Inflammatory macrophage treated with lipopolysaccharide for 1 hour (primary cell): ENCODE data around the gene TGFBR1.

ENCODE experiments used
- DNase-seq, 2 donors: peaks; one replicate each; pipeline ENCODE4 v3.0.0-alpha.2; 2020 to 2022

TGFBR1 gene

DNA sequence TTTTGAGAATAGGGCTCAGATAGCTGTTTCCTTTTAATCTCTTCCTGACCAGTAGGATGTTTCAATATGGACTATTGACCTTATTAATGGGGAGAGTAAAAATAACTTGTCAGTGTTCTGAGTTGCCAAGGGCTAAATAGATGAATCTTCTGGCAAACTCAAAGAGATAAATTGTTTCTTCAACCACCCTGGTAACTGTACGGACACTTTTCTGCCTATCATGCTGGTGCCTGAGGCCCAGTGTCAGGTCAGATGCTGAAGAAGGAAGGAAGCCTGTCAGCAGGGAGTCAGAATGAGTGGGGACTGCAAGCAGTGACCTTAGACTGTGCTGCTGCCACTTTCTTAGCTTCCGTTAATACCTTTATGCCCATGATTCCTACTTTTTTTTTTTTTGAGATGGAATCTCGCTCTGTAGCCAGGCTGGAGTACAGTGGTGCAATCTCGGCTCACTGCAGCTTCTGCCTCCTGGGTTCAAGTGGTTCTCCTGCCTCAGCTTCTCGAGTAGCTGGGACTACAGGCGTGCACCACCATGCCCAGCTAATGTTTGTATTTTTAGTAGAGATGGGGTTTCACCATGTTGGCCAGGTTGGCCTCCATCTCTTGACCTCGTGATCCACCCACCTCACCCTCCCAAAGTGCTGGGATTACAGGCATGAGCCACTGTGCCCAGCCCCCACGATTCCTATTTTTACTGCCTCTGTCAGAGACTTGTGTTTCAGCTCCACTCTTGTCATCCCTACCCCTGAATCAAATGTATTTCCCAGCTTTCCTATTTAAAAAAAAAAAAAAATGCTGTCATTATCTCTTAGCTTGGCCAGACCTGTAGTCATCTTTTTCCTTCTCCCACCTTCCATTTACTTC is 33.7 kb downstream of the TGFBR1 start:
- DNase-seq: no peak

DNA sequence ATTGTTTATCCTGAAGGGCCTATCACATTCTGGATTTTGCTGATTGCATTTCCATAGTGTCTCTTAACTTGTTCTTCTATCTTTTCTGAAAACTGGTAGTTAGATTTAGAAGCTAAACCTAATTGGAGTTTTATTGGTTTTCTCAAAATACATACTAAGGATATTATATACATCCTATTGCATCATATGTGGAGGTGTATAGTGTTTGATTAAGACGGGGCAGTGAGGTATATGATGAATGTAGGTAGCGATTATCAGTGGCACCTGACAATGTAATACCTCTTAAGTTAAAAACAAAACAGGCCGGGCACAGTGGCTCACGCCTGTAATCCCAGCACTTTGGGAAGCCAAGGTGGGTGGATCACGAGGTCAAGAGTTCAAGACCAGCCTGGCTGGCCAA is 35.0 kb downstream of the TGFBR1 start:
- DNase-seq: no peak

DNA sequence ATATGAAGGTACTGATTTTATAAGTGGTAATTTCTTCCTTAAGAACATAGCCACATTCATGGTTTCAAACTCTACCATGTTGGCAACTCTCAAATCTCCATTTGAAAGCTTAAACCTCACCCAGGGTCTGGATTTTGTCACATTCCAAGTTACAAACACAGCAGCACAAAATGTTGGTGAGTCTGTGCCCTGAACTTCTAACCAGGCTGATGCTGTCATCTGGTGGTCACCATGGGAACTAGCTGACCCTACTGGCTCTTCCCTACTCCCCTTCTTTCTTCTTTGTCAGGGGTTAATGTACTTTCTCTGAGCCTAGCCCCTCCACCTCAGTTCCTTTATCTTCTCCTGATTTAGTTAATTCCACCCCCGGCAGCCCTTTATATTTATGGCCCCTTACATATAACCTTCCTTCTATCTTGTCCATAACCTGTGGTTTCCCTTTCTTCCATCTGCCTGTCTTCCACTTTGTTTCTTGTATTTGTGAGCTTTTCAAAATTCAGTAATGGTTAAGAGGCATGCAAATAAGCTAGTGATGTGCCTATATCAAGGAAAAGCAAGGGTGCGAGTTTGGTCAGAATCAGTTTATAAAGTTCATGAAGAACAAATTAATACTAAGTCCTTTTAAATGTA is 35.9 kb downstream of the TGFBR1 start:
- DNase-seq: peak; percentile 11 to 39

DNA sequence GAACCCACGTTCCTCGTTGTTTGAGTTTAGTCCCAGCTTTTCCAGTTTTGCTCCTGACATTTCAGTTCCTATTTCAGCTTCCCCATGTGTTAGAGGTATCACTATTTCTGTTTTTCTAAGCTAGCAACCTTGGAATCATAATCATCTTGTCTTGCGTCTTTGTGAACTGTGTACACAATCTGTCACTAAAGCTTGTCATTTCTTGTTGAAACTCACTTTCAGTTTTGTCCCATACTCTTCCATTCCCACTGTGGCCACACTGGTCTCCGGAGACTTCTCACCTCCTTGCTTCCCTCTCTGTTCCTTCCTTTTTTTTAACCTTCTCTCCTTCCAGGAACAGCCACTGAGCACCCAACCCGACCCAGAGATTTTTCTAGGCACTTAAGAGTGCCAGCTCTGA is 36.9 kb downstream of the TGFBR1 start:
- DNase-seq: no peak

DNA sequence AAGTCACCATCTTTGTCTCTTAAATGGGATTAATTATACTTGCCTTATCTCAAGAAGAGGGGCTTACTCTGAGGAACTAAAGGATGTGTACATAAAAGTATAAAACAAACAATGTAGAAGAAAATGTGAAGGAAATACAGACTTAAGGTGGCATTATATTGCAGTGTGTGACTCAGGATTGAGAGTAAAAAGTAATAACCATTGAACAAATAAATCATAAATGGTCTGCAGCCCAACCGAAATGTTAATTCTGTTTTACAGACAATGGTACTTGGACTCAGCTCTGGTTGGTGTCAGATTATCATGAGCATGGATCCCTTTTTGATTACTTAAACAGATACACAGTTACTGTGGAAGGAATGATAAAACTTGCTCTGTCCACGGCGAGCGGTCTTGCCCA is 37.4 kb downstream of the TGFBR1 start:
- no peak for DNase-seq

DNA sequence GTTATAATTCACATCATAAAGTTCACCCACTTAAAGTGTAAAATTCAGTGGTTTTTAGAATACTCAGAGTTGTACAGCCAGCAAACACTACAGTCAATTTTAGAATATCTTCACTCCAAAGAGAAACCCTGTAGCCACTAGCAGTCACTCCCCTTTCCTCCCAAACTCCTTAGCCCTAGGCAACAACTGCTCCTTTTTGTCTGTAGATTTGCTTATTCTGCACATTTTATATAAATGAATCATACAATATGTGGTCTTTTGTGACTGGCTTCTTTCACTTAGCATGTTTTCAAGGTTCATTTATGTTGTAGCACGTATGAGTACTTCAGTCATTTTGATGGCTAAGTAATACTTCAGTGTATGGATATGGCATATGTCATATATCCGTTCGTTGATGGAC is 38.7 kb downstream of the TGFBR1 start:
- no peak for DNase-seq

DNA sequence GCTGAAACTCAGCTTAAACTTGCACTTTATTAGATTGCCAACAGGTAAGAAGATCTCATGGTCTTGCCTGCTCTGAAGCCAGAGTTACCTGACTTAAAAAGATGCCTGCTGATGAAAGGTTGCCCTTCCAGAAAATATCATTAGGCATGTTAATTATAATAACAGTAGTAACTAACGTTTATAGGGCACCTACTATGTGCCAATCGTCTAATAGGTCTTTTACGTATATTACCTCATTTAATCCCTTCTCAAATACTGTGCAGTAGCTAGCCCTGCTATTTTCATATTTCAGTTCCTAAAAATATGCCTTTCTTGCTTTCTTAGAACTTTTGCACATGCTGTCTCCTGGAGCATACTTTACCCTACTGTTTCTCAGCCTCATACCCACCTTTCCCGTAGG is 40.1 kb downstream of the TGFBR1 start:
- DNase-seq: no peak

DNA sequence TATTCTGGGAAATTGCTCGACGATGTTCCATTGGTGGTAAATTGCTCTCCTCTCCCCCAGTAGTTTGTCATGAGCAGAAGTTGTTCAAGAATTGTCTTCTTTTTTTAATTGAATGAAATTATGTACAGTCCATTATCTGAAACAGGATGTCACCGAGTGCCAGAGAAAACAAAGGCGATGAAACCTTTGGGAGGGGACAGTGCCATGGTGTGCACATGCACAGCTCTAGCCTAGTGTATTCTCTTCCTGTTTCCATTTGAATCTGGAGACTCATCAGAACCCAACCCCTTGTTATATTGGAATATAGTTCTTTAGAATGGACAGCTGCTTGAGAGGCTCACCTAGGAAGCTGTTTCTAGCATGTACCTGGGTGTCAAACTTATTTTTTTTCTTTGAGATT is 41.7 kb downstream of the TGFBR1 start:
- DNase-seq: no peak

DNA sequence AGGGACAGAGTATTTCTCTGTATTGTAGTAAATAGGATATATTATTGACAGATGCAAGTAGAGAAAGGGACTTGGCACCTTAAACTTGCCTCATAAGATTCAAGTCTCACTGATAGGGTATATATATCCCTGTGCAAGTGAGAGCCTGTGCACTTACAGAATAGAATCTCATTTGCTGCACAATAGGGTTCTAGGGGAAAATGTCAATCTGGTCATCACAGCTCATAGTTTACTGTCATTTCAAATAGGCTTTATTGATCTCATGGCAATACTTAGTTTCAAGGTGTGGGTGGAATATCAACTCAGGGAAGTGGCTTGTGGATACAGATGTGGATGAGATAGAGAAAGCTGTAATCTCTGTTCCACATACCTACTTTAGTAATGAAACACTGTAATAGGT is 42.3 kb downstream of the TGFBR1 start:
- no peak for DNase-seq

DNA sequence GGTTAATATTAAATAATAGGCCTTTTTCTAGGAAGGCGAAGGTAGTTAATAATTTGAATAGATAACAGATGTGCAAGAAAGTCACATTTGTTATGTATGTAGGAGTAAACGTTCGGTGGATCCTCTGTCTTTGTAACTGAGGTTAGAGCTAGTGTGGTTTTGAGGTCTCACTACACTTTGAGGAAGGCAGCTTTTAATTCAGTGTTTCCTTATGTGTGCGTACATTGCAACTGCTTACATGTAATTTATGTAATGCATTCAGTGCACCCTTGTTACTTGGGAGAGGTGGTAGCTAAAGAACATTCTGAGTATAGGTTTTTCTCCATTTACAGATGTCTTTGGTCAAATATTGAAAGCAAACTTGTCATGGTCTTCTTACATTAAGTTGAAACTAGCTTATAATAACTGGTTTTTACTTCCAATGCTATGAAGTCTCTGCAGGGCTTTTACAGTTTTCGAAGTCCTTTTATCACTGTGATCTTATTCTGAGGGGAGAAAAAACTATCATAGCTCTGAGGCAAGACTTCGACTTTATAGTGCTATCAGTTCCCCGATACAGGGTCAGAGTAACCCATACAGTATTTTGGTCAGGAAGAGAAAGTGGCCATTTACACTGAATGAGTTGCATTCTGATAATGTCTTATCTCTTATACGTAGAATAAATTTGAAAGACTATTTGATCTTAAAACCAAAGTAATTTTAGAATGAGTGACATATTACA is 45.7 kb downstream of the TGFBR1 start:
- no peak for DNase-seq

DNA sequence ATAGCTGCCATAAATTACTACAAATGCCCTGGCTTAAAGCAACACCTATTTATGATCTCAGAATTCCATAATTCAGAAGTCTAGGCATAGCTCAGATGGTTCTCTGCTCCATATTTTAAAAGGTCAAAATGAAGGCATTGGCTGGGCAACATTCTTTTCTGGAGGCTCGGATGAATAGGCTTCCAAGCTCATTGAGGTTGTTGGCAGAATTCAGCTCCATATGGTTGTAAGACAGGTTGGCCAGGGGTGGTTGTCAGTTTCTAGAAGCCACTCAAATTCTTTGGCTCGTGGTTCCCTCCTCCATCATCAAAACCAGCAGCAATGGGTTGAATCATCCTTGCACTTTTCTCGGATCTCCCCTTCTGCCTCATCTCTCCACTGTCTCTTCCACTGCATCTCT is 49.4 kb downstream of the TGFBR1 start:
- no peak for DNase-seq

DNA sequence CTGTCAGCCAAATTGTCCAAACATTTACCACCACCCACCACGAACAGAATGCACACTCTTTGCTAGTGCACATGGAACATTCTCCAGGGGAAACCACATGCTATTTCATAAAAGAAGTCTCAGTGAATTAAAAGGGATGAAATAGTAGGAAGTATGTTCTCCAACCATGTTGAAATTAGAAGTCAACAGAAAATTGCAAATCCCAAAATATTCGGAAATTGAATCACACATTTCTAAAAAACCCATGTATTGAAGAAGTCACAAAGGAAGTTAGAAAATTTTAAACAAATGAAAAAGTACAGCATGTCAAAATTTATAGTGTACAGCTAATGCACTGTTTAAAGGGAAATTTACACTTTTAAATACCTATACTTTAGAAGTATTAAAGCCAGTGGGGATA is 50.8 kb downstream of the TGFBR1 start:
- DNase-seq: peak; percentile 76 to 78

DNA sequence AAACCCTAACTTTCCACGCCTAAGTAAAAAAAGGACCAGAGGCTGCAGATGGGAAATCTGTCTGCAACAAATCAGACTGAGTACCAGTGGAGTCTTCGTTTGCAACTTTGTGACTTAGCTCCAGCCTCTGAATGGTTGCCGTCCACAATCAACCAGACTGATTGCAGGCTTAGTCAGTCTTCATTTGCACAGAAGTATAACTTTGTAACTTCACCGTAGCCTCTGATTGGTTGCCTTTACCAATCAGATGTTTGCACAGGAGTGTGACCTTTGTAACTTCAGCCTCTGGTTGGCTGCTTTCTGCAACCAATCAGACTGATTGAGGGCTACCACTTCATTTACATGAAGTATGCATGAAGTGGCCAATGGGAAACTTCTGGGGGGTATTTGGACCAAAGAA is 53.7 kb downstream of the TGFBR1 start:
- no peak for DNase-seq

DNA sequence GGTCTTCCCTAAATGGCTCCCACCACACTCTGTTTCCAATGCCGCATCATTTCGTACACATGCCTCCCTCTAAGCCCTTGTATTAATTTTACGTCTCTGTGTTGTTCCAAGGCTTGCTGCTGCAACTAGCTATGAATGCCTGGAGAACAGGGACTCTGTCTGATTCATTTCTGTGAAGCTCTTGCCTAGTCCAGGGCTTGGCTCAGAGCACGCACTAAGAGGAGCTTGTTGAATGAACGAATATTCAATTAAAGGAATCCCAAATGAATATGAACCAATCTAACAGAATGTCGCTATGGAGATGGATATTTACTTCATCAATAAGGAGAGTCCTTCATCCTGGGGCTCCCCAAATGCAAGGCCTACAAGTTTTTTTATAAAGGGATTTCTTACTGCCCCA is 55.3 kb downstream of the TGFBR1 start:
- DNase-seq: no peak

DNA sequence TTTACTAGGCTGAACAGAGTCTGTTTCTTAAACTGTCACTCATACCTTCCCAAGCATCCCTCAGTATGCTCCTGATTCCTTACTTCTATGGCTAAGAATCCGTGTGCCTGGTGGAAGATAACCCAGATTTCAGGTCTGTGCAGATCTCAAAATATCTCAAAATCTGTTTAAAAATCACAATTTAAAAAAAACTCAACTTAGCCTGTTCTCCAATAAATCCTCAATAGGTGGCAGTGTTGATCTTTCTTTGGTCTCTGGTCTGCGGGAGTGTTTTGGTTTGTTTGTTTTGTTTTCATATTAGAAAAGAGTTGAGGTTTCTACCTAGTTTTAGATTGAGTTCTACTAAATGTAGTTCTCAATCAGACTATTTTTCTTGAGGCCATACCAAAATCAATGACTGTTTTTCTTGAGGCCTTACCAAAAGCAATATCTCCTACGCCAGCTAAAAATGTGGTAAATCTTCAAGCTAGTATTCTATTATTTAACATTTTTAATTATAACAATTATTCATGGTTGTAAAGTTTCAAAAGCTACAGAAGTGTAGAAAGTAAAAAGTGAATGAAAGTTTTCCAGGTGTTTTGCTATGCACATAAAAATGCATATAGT is 57.9 kb downstream of the TGFBR1 start:
- DNase-seq: peak; percentile 37 to 84

DNA sequence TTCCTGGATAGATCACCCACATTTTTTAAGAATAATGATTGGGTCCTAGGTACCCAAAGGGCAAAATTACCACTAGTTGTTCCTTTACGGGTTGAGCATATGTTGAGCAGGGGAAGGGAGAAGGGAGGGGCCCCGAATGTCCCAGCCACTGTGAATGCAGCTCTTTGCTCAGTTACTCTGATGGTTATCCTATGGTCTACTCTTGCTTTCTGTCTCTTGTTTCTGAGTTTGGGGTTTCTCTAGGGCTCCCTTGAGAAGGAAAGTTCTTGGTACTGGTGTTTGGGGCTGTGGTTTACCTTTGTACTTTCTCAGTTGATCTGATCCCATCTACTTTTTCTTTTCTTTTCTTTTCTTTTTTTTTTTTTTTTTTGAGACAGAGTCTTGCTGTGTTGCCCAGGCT is 61.2 kb downstream of the TGFBR1 start:
- DNase-seq: no peak

DNA sequence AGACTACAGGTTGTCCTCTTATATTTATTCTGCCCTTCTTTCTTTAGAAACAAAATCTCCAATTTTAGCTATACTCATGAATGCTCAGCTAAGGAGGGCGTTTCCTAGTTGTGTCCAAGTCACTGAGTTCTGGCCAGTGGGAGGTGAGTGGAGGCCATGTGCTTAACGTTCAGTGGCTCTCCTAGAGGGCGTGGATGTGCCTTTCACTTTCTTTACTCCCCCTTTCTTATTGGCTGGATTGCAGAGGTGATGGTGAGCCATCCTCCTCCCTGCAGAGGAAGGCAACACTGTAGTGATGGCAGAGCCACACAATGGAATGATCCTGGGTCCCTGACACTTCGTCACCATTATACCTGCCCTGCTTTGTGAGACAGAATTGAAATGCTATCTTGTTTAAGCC is 62.2 kb downstream of the TGFBR1 start:
- DNase-seq: no peak

DNA sequence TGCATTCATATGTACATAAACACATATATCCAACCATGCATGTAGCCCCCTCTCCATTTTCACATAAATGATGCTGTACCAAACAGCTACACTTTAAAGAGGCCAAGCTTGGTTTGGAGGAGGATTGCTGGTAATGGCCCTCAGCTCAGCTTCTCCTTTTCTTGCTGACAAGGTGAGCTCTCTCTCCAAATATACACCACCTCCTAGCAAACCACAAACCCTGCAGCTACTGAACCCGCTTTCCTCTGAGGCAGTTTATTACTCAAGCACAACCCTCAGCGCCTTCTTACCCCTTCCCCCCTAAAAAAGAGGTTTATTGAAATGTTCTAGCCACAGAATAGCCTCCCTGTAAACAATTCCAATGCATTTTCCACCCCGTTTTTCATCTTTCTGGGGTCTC is 62.8 kb downstream of the TGFBR1 start:
- no peak for DNase-seq

DNA sequence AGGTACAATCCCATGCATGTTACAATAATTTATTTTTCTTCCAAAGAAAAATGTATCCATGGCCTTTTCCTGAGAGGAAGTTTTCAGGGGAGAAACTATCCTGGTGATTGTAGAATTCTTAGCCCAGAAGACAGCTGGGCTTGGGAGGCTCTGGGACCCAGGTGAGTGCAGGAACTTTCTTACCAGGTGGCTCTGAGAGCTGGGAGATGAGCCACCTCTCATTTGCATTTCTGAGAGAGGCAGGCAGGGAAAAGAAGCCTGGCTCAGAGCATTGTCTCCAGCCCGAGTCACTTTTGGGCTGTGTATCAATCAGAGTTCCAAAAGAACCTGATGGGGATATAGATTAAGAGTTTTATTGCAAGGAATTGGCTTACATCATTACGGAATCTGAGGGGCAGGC is 64.2 kb downstream of the TGFBR1 start:
- no peak for DNase-seq

DNA sequence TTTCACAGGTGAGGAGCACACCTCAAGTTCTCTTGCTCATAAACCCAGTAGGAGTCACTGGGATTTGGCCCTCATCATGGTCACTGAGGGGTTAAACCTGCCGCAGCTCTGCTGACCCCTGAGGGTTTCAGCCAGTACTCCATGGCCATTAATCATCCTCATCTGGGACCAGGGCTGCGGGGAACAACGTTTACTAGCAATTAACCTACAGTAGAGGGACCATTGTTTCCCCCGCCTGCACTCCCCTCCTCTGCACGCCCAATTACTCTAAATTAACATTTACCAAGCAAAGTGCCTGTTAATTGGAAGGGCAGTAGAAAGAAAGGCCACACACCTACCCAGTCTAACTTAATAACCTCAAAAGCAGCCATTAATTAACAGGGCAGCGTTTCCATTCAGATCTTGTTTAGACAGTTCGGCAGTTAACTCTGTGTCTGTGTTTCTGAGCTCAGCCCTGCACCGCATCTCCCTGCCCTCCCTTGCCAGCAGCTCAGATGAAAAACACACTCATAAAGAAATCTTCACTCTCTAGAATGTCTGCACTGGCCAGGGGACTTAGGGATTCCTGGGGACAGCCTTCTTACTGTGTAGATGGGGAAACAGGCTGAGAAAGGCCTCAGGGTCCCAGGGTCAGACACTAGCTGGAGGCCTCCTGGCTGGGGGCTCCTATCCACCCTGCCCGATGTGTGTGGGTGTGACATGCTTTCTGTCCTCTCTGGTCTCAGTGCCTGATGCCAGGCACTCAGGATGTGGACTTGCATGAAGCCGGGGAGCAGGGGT is 65.3 kb downstream of the TGFBR1 start:
- no peak for DNase-seq

DNA sequence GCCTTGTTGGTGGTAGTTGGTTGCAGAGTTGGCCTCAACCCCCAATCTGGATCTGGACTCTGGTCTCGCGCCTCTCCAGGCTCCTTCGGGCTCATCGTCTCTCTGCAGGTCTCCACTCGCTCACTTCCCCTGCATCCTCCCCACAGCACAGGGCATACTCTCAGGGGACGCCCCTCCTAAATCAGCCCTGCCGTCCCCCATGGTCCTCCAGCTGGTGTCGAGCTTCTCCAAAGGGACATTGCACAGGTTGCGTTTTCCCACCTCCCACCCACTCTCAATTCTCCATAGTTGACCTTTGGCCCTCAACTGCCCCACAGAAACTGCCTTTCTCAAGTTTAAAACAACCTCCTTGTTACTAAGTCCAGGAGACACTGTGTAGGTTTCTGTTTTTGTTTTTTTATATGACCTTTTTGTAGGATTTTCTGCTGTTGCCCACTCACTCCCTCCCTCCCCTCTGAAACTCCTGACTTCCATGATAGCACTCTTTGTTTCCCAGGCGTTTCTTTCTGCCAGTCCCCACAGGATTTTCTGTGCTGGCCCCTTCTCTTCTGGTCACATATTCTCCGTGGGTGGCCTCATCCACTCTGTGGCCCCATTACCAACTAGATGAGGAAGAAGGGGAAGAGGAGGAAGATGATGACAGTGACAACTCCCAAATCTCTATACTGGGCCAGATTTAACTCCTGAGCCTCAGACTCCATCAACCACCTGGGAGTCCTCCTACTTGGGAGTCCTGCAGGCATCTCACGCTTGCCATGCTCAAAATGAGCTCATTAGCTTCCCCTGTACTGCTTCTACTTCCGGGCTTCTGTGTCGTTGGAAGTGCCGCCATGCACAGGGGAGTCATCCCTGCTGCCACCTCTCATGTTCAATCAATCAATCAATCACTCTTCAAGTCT is 66.6 kb downstream of the TGFBR1 start:
- peak in 1 of 2 donors; percentile 26 for DNase-seq
